Measurements from ENCODE around the gene CYB561D1. TPM values are rescaled to one million over a fixed set of nuclear protein-coding genes. Genes with fewer than 3 reads are reported as not detected.

CYB561D1 gene
- total RNA-seq, 2 donors from 2014 or later = 6.2 to 6.9 TPM

- ATAC-seq (no peak), DNase-seq (peak in 1 of 4 donors; percentile 37)
- Histone ChIP-seq H3K4me1 (peaks cover 19% of the 10 kb centered on the region), H3K36me3 (replicated peaks in 1 of 2; ENCODE audit: insufficient read depth in 1 of 2, low read depth in 2 of 2) (no peaks in the 10 kb centered on the region), H3K9me3 (no peaks in the 10 kb centered on the region), H3K27ac (no peak overlapping the region), H3K27me3 (no peaks in the 10 kb centered on the region), H3K4me3 (no peak overlapping the region)
- TF ChIP-seq POLR2A (IDR thresholded peaks at IDR 0.05) (no peak), CTCF (IDR thresholded peaks at IDR 0.05) (peak in 6 of 7 experiments; percentile 11 to 40 (median 27))
- intact Hi-C loops (cut with DNase I) = loop anchor here (5.0 kb wide), 1 partner anchor 34 kb away; no protein-coding TSS in a partner anchor
- 69 to 81% methylated on average over 12 of the region's 12 CpGs for WGBS, 2 donors
Observed at GRCh38 chr1:109498161-109498801, 4.4 kb downstream of the CYB561D1 start.

DNA sequence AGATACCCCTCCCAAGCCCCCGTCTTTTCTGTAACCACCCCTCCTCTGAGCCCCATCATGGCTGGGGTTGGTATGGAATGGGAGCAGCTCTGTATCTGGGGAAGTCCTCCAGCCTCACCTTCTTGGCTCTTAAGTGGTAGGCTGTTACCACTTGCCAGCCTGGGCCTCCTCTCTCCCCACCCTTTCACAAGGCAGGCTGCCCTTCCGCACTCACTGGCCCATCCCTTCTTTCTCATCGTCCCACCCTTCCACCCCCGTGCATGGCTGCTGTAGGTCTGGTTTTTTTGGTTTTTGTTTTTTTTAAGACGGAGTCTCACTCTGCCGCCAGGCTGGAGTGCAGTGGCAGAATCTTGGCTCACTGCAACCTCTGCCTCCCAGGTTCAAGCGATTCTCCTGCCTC lies 5.2 kb downstream of the CYB561D1 start:
- H3K27me3 ChIP-seq = no peaks in the 10 kb centered on the region
- ATAC-seq = no peak
- DNase-seq = no peak
- TF ChIP-seq CTCF (IDR thresholded peaks at IDR 0.05) (no peak), POLR2A (IDR thresholded peaks at IDR 0.05) (no peak)
- H3K4me3 ChIP-seq = no peak overlapping the region
- intact Hi-C loops (cut with DNase I) = loop anchor here (5.0 kb wide), 1 partner anchor 33 kb away; no protein-coding TSS in a partner anchor
- H3K36me3 ChIP-seq (replicated peaks in 1 of 2; ENCODE audit: insufficient read depth in 1 of 2, low read depth in 2 of 2) = no peaks in the 10 kb centered on the region
- H3K27ac ChIP-seq = no peak overlapping the region
- H3K9me3 ChIP-seq = no peaks in the 10 kb centered on the region
- H3K4me1 ChIP-seq = peaks cover 14% of the 10 kb centered on the region
- WGBS, 2 donors = 86 to 87% methylated on average over 7 of the region's 7 CpGs

- ATAC-seq (no peak), DNase-seq (peak; percentile 54 to 74 (median 55))
- Histone ChIP-seq H3K4me3 (no peak overlapping the region), H3K9me3 (no peaks in the 10 kb centered on the region), H3K27me3 (no peaks in the 10 kb centered on the region), H3K27ac (no peak overlapping the region), H3K36me3 (replicated peaks in 1 of 2; ENCODE audit: insufficient read depth in 1 of 2, low read depth in 2 of 2) (no peaks in the 10 kb centered on the region), H3K4me1 (peaks cover 8% of the 10 kb centered on the region)
- TF ChIP-seq POLR2A (IDR thresholded peaks at IDR 0.05) (no peak), CTCF (IDR thresholded peaks at IDR 0.05) (peak in 5 of 7 experiments; percentile 15 to 39 (median 25))
- intact Hi-C loops (cut with DNase I) = loop anchor here (5.0 kb wide), 1 partner anchor 32 kb away; no protein-coding TSS in a partner anchor
- WGBS, 2 donors = 65 to 88% methylated on average over 2 to 4 of the region's 4 CpGs
Observed at GRCh38 chr1:109499661-109500536, 6.0 kb downstream of the CYB561D1 start.

DNA sequence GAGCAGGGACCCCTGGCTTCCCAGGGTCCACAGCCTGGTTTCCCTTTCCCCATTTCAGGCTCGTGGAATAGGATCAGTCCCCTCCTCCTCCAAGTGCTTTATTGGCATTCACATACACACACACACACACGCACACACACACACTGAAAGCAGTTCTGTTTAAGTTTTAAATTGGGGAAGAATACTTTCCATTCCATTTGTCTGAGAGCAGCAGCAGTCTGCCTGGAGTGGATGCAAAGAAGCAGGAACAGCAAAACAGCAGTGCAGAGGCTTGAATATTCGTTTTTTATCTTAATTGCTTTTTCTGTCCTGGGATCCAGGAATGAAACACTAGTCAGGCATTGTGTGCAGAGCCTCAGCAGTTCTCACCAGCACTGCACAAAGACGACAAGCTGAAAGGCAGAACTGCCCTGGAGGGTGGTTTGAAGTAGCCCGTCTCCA lies 7.1 kb downstream of the CYB561D1 start:
- intact Hi-C loops (cut with DNase I) = no loop called here
- WGBS, 2 donors = 54 to 62% methylated on average over 5 of the region's 5 CpGs
- TF ChIP-seq POLR2A (IDR thresholded peaks at IDR 0.05) (no peak), CTCF (IDR thresholded peaks at IDR 0.05) (no peak)
- no peak for ATAC-seq
- Histone ChIP-seq H3K9me3 (no peaks in the 10 kb centered on the region), H3K4me1 (no peaks in the 10 kb centered on the region), H3K27me3 (no peaks in the 10 kb centered on the region), H3K27ac (no peak overlapping the region), H3K36me3 (replicated peaks in 1 of 2; ENCODE audit: insufficient read depth in 1 of 2, low read depth in 2 of 2) (no peaks in the 10 kb centered on the region), H3K4me3 (no peak overlapping the region)
- no peak for DNase-seq

Measured in body of pancreas (tissue), 4 donors.